GM21576 (cell line): ENCODE data around the gene PLD6.
A peak's percentile ranks its signal among the peaks of the same experiment; 100 is the strongest.

Source experiments
- ATAC-seq: cut with Tn5 transposase; IDR thresholded peaks from one replicate; pipeline ENCODE4 v1.9.1; 2021; ENCODE audit warnings: mild to moderate bottlenecking, moderate library complexity; ENCODE audit not compliant: unreplicated experiment

Gene PLD6

GRCh38 chr17:17180141-17180603 is 26.0 kb downstream of the PLD6 start:
- no peak for ATAC-seq

GRCh38 chr17:17179371-17179827 is 26.7 kb downstream of the PLD6 start:
- peak; percentile 53 for ATAC-seq

GRCh38 chr17:17177176-17177575 is 29.0 kb downstream of the PLD6 start:
- ATAC-seq: no peak

- no peak for ATAC-seq
These were observed 29.8 kb downstream of the PLD6 start for GRCh38 chr17:17176341-17176740.

GRCh38 chr17:17175917-17176316 is 30.2 kb downstream of the PLD6 start:
- ATAC-seq: no peak

- ATAC-seq: no peak
These were observed 30.8 kb downstream of the PLD6 start for GRCh38 chr17:17175340-17175739.

- no peak for ATAC-seq
These were observed 32.2 kb downstream of the PLD6 start for GRCh38 chr17:17173921-17174320.

GRCh38 chr17:17172990-17173389 is 33.1 kb downstream of the PLD6 start:
- no peak for ATAC-seq

- no peak for ATAC-seq
These were observed 33.9 kb downstream of the PLD6 start for GRCh38 chr17:17172001-17172939.

GRCh38 chr17:17171186-17171585 is 34.9 kb downstream of the PLD6 start:
- ATAC-seq: no peak

- no peak for ATAC-seq
These were observed 35.7 kb downstream of the PLD6 start for GRCh38 chr17:17170346-17170985.

- ATAC-seq: no peak
These were observed 36.7 kb downstream of the PLD6 start for GRCh38 chr17:17169396-17169795.

GRCh38 chr17:17168401-17168800 is 37.7 kb downstream of the PLD6 start:
- ATAC-seq: no peak

GRCh38 chr17:17167986-17168385 is 38.1 kb downstream of the PLD6 start:
- ATAC-seq: no peak

- ATAC-seq: no peak
These were observed 38.8 kb downstream of the PLD6 start for GRCh38 chr17:17167356-17167755.

- no peak for ATAC-seq
These were observed 39.7 kb downstream of the PLD6 start for GRCh38 chr17:17166446-17166845.

- no peak for ATAC-seq
These were observed 40.3 kb downstream of the PLD6 start for GRCh38 chr17:17165666-17166308.

GRCh38 chr17:17164676-17165075 is 41.5 kb downstream of the PLD6 start:
- ATAC-seq: no peak

GRCh38 chr17:17164156-17164555 is 42.0 kb downstream of the PLD6 start:
- no peak for ATAC-seq

- ATAC-seq: no peak
These were observed 44.4 kb downstream of the PLD6 start for GRCh38 chr17:17161759-17162158.

GRCh38 chr17:17161121-17161520 is 45.0 kb downstream of the PLD6 start:
- no peak for ATAC-seq
